GM19025 (cell line): Measurements from ENCODE around the gene PRR19.

Experiments
- ATAC-seq: cut with Tn5 transposase; IDR thresholded peaks from one replicate; pipeline ENCODE4 v1.9.1; 2021; ENCODE audit warnings: mild to moderate bottlenecking, low read depth, moderate library complexity; ENCODE audit not compliant: unreplicated experiment

The PRR19 gene

DNA sequence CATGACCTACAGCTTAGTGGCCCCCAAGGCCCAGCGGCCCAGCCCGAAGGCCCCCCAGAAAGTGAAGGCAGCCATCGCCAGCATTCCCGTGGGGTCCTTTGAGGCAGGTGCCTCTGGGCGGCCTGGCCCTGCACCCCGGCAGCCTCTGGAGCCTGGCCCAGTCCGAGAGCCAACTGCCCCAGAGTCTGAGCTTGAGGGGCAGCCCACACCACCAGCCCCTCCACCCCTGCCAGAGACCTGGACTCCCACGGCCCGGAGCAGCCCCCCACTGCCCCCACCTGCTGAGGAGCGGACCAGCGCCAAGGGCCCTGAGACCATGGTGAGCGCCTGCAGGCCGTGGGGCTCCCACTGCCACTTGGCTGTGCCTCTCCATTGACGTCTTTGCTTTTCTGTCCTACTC, 9.0 kb upstream of the PRR19 start:
- no peak for ATAC-seq

DNA sequence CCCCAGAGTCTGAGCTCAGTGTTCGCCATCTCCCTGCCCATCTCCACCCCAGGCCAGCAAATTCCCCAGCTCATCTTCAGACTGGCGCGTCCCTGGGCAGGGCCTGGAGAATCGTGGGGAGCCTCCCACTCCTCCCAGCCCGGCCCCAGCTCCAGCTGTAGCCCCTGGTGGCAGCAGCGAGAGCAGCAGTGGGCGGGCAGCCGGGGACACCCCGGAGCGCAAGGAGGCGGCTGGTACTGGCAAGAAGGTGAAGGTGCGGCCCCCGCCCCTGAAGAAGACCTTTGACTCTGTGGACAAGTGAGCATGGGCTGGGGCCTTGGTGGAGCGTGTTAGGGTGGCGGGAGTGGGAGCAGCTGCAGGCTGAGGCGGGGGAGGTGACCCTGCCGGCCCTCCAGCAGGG, 8.4 kb upstream of the PRR19 start:
- ATAC-seq: no peak

DNA sequence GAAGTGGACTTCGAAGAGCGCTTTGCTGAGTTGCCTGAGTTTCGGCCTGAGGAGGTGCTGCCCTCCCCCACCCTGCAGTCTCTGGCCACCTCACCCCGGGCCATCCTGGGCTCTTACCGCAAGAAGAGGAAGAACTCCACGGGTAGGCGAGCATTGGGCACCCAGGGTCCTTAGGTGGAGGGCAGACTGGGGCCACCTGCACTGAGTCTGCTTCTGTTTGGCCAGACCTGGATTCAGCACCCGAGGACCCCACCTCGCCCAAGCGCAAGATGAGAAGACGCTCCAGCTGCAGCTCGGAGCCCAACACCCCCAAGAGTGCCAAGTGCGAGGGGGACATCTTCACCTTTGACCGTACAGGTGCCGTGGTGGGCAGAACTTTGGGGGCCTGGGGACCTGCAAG, 8.0 kb upstream of the PRR19 start:
- no peak for ATAC-seq

DNA sequence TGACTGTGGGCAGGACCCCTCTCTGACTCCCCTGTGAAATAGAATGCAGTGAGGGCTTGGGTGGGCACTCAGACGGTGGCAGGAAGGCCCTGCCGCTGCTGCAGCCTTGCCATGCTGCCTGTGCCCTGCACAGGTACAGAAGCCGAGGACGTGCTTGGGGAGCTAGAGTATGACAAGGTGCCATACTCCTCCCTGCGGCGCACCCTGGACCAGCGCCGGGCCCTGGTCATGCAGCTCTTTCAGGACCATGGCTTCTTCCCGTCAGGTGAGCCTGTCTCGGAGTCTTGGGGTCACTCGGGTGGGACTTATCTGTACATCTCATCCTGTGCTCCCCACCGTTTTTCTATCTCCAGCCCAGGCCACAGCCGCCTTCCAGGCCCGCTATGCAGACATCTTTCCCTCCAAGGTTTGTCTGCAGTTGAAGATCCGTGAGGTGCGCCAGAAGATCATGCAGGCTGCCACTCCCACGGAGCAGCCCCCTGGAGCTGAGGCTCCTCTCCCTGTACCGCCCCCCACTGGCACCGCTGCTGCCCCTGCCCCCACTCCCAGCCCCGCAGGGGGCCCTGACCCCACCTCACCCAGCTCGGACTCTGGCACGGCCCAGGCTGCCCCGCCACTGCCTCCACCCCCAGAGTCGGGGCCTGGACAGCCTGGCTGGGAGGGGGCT, 7.3 kb upstream of the PRR19 start:
- ATAC-seq: no peak

- no peak for ATAC-seq
These were observed 6.6 kb upstream of the PRR19 start for GRCh38 chr19:42295342-42295741.

GRCh38 chr19:42295831-42296525, 6.0 kb upstream of the PRR19 start:
- ATAC-seq: peak; percentile 51

DNA sequence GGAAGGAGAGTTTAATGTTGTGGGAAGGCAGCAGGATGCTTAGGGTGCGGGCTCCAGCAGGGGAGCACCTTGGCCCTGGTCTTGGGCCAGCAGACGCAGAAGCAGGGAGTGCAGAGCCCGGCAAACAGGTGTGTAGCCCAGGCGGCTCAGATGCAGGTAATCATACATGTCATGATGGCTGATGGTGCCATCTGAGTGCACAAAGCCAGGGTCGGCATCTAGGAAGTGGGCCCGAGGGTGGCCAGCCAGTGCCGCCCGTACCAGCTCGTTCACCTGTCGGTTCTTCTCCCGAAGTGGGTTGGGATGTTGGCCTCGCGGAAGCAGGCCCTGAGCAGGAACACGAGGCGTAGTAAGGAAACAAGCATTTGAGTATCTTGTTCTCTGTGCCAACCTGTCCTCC, 4.9 kb upstream of the PRR19 start:
- ATAC-seq: no peak

GRCh38 chr19:42303101-42303464, 1.2 kb downstream of the PRR19 start:
- no peak for ATAC-seq

DNA sequence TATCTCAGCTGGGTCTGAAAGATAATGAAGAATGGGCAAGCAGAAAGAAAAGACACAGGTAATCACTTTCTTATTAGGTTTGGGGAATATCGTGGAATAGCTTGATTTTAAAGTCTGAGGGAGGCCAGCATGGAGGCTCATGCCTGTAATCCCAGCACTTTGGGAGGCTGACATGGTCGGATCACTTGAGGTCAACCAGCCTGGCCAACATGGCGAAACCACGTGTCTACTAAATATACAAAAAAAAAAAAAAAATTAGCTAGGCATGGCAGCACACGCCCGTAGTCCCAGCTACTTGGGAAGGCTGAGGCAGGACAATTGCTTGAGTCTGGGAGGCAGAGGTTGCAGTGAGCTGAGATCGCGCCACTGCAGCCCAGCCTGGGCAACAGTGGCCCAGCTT, 1.9 kb downstream of the PRR19 start:
- no peak for ATAC-seq

- no peak for ATAC-seq
These were observed 4.7 kb downstream of the PRR19 start for GRCh38 chr19:42306646-42307045.

GRCh38 chr19:42309686-42310085, 7.8 kb downstream of the PRR19 start:
- no peak for ATAC-seq

- no peak for ATAC-seq
These were observed 9.7 kb downstream of the PRR19 start for GRCh38 chr19:42311657-42312056.

DNA sequence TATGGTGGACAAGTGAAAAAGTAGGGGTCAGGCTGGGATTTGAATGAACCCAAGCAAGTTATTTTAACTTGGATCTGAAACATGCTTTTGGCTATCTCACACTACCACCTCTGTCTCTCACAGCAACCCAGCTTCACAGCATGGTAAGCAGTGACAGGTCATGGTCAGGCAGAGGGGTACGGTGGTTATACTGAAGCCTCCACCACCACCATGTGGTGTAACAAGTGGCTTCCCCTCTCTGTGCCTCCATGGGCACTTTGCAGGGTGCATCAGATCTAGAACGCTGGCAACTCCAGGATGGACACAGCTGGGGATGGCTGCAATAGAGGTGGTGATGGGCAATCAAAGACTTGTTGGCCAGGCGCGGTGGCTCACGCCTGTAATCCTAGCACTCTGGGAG, 10.4 kb downstream of the PRR19 start:
- ATAC-seq: no peak

DNA sequence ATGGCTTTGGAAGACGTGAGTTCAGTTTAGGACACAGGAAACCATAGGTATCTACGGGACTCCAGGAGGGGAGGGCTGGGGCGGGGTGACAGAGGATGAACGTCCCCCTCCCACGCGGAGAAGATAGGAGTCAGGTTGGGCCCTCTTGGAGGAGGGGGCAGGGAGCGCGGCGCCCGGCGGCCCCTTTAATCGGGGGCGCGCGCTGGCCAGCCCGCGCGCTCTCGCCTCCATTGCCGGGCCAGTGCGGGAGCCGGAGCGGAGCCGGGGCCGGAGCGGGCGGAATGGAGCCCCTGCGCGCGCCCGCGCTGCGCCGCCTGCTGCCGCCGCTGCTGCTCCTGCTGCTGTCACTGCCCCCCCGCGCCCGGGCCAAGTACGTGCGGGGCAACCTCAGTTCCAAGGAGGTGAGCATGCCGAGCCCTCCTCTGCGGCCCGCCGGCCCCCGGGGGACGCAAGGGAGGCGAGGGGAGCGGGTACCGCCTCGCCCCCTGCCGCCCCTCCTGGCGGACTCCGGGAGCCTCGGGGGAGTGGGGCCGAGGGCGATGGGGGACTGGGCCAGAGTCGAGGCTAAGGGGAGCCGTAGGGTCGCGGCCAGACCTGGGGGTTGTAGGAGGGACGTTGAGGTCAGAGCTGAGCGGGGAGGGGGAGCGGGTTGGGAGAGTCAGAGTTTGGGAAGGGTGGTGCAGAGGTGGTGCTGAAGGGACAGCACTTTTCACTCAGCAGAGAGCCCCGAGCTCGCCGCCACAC, 11.3 kb downstream of the PRR19 start, which contains the start of gene TMEM145:
Gene TMEM145 (plus strand): TSS at position 214 of the 744 bp plus-strand sequence. CDS start 68 bp downstream, at position 282.
- no peak for ATAC-seq

GRCh38 chr19:42313840-42314755, 12.2 kb downstream of the PRR19 start:
- ATAC-seq: no peak

- ATAC-seq: no peak
These were observed 13.1 kb downstream of the PRR19 start for GRCh38 chr19:42315024-42315423.

- no peak for ATAC-seq
These were observed 14.6 kb downstream of the PRR19 start for GRCh38 chr19:42316223-42317211.

DNA sequence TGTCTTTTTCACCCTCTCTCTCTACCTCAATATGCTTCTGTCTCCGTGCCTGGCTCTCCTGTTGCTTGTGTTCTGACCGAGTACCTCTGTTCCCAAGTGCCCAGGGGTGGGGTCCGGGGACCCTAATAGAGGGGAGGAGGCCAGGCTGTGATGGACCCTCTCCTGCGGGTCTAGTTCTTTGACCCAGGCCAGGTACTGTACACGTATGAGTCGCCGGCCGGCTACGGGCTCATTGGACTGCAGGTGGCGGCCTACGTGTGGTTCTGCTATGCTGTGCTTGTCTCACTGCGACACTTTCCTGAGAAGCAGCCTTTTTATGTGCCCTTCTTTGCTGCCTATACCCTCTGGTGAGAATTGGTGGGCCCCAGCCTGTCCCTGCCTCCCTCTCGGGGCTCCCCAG, 15.6 kb downstream of the PRR19 start:
- no peak for ATAC-seq

GRCh38 chr19:42322305-42322704, 20.4 kb downstream of the PRR19 start:
- no peak for ATAC-seq
